ENCODE results near the gene ZNF107.

DNA sequence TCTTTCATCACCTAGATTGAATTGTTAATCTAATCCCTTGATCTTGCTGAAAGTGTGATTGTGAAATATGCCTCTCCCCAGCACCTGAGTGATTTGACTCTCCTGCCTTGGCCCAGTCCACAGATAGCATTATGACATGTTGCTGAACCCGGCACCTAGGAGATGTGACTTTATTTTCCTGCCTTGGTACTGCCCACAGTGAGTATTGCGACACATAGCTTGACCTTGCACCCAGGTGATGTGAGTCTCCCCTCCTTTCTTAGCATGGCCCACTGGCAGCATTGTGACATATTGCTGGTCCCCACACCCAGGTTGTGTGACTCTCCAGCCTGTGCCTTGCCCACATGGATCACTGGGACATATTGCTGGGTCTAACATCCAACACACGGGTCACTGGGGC, 32.5 kb upstream of the ZNF107 start:
- TF ChIP-seq, protein P1, sequence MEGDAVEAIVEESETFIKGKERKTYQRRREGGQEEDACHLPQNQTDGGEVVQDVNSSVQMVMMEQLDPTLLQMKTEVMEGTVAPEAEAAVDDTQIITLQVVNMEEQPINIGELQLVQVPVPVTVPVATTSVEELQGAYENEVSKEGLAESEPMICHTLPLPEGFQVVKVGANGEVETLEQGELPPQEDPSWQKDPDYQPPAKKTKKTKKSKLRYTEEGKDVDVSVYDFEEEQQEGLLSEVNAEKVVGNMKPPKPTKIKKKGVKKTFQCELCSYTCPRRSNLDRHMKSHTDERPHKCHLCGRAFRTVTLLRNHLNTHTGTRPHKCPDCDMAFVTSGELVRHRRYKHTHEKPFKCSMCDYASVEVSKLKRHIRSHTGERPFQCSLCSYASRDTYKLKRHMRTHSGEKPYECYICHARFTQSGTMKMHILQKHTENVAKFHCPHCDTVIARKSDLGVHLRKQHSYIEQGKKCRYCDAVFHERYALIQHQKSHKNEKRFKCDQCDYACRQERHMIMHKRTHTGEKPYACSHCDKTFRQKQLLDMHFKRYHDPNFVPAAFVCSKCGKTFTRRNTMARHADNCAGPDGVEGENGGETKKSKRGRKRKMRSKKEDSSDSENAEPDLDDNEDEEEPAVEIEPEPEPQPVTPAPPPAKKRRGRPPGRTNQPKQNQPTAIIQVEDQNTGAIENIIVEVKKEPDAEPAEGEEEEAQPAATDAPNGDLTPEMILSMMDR (IDR thresholded peaks at IDR 0.05), result no peak
- no peak for TF ChIP-seq POLR2A (IDR thresholded peaks at IDR 0.05)
- no peak for TF ChIP-seq POLR2AphosphoS5 (IDR thresholded peaks at IDR 0.05)
